Measurements from ENCODE around the gene C5orf63.
"Not testable (repeated sequence)": the region's sequence is repeated elsewhere in the genome, so short reads cannot be mapped to it uniquely, and the experiment has no call there.

The C5orf63 gene

DNA sequence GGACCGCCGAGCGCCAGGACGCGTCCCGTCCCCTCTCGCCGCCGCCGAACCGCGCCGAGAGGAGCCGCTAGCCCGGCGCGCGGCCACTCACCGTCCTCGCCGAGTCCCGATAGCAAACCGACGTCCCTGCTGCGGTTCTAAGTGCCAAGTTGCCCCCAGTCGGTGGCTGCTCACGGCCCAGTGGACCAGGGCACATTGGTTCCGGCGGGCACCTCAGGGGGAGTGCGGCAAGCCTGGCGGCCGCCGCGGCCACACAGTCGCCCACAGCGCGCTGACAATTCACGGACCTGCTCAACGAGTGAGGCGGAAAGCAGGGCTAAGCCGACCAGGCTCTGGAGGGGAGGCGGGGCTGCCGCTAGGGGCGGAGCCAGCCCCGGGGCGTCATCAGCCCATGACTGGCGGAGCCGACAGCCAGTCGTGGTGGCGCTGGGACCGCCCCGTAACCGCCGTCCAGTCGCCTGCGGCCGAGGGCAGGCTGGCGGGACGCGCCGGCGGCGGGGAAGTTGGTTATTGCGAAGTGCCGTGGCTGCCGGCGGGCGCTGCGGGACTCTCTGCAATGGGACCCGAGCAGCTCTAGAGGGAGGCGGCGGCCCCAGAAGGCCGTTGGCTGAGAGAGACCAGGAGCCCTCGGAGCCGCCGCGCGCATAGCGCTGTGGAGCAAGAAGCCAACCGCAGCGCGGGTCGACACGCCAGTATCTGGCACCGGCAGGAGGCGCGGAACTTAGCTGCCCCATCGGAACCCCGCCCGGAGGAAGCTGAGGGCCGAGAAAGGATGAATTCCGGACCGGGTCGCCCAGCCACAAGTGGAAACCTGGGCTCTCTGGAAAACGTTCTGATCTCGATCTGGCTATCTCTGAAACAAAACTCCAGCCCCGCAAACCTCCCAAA lies 42.8 kb downstream of the C5orf63 start, which contains the start of gene MARCHF3:
Gene MARCHF3 (minus strand): TSS at position 300 of the 888 bp plus-strand sequence. CDS start 112,387 bp downstream, outside the sequence.
- peak; percentile 57 for DNase-seq

DNA sequence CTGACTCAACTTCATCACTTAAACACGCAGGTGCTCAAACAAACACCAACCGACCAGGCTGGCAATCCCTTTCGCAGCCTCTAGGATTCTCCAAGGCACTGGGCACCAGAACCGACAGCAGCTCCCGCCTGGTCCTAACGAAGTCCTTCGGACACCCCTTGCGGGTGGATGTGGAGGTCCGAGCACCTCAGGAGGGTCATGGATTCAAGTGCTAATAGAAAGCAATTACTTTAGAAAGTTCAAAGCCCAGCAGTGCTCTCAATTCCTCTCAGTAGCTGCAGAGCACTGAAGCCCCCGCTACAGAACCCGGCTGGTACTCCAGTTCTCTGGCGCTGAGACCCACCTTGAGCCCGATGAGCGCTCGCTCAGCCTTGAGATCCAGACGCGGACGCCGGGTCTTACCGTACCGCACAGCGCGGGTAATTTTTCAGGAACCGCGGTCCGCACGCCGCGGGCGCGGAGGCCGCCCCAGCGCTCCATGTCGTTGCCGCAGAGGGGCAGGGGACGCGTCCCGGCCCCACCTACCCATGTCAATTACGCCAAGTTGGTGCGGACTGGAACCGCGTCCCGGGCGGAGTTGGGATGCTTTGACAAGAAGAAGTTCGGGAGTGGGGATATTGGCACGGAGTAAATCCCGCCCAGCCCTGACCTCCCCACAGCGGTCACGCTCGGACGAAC lies 43.6 kb downstream of the C5orf63 start:
- no peak for DNase-seq

GRCh38 chr5:127028822-127029457 lies 44.4 kb downstream of the C5orf63 start:
- DNase-seq, result no peak

GRCh38 chr5:127027539-127027938 lies 45.8 kb downstream of the C5orf63 start:
- DNase-seq, result no peak

DNA sequence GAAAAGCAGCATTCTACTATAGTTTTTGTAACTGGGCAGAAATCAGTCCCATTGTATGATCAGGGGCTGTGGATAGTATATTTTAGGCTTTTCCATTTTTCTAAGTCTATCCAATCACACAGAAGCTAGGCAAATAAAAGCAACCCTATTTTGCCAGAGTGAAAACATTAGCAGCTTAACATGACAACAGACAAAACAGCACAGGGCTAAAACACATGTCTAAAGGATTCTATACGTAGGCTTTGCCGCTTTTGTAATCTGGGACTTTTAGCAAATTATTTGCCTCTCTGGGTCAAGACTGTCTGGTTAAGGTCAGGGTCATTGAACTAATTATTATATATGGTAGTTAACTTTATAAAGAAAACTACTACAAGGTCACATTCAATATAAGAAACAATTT lies 47.1 kb downstream of the C5orf63 start:
- DNase-seq, result no peak

DNA sequence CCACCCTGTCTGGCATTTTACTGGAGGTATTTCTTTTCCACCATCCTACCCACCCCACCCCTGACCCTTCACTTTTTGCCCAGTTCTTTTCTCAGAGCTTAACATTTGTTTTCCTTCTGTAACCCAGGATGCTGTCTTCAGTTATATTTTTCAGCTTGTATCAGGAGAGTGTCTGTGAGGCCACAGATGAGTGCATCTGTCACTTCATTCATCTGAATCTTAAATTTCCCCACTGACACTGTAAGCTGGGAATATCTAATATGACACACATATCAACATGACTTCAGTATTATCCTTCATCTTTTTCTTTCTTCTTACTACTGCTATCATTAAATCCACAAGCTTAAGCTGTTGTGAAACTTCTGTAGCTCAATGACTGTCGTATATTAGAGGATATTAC lies 47.8 kb downstream of the C5orf63 start:
- DNase-seq, result no peak

DNA sequence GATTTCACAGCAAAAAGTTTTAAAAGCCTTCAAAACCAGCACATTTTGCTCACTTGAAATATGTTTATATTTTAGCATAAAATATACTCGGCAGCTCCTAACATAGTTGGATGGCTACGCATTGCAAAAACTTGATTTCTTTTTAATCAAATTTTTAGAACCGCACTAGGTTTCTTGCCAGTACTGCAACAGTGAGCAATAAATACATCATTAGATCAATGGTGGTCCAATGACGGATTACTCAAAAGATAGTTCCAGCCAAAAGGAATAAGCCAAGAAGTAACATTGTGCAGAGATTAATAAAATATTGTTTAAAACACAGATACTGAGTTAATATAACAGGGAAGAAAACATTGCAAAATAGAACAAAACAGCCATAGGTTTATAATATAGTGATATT lies 48.5 kb downstream of the C5orf63 start:
- DNase-seq, result no peak

DNA sequence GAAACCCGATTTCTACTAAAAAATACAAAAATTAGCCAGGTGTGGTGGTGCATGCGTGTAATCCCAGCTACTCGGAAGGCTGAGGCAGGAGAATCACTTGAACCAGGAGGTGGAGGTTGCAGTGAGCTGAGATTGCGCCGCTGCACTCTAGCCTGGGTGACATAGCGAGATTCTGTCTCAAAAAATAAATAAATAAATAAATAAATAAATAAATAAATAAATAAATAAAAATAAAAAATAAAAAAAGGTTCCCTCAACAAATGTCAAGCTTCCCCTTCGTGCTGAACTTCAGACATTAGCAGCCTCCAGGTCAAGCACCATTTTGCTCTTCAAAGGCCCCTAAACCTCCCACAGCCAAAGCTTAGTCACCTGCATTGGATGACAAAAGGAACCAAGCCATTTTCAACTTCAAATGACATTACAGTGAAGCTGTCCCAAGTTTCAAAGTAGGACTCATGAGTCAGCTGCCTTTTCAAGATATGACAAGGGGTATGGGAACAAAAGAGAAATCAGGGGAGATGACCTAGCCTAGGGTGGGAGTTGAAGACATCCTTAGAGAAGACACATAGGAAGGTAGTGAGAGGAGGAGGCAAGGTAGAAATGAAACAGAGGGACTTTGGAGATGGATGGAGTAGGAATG lies 49.6 kb downstream of the C5orf63 start:
- not testable (repeated sequence) for DNase-seq

DNA sequence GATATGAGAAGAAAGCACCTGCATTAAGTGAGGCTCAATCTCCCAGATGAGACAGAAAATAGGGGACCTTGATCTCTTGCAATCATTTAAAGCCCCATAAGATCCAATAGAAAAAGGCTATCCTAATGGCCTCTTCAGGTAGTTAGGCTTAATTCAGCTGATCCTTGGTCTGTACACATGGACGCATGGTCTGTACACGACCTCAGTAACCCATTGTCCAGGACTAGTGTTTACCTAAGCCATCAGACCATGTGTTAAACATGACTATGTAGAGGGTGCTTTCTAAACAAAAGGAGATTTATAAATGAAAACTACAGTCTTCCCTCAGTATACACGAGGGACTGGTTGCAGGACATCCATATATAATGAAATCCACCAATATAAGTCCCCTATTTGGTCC lies 50.5 kb downstream of the C5orf63 start:
- no peak for DNase-seq

DNA sequence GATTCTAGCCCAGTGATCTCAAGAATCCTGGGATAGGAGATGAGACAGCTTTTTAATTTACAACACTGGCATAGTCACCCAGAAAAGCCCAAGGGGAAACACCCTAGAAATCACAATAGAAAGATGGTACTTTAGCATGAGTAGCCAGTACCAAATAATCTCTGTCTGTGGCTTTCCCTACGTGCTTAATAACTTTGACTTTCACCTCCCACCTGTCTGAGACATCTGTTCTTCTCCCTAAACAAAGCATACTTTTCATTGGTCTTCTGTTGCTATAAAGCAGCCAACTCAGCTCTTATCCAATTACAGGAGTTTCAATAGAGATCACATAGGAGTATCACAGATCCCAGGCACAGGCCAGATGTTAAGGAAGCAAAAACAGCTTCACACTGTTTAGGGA lies 53.4 kb downstream of the C5orf63 start:
- no peak for DNase-seq

DNA sequence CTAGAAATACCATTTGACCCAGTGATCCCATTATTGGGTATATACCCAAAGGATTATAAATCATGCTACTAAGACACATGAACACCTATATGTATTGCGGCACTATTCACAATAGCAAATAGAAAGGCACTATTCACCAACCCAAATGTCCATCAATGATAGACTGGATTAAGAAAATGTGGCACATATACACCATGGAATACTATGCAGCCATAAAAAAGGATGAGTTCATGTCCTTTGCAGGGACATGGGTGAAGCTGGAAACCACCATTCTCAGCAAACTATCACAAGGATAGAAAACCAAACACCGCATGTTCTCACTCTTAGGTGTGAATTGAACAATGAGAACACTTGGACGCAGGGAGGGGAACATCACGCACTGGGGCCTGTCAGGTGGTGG lies 56.6 kb downstream of the C5orf63 start:
- DNase-seq, result not testable (repeated sequence)

DNA sequence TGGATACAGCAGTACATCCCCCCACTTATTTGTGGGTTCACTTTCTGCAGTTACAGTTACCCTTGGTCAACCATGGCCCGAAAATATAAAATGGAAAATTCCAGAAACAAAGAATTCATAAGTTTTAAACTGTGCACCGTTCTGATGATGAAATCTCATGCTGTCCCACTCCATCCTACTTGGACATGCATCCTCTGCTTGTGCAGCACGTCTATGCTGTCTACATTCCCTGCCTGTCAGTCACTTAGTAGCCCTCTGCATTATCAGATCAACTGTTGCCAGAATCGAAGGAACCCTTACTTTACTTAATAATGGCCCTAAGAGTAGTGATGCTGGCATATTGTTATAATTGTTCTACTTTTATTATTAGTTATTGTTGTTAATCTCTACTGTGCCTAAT lies 57.6 kb downstream of the C5orf63 start:
- DNase-seq, result no peak

DNA sequence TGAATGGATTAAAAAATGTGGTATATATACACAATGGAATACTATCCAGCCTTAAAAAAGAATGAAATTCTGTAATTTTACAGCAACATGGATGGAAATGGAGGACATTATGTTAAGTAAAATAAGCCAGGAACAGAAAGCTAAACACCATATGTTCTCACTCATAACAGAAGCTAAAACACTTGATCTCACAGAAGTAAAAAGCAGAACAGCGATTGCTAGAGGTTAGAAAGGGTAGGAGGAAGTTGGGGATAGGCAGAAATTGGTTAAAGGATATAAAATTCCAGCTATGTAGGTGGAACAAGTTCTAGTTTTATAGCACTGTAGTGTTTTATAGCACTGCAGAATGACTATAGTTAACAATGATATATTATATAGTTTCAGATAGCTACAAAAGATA lies 58.7 kb downstream of the C5orf63 start:
- no peak for DNase-seq

DNA sequence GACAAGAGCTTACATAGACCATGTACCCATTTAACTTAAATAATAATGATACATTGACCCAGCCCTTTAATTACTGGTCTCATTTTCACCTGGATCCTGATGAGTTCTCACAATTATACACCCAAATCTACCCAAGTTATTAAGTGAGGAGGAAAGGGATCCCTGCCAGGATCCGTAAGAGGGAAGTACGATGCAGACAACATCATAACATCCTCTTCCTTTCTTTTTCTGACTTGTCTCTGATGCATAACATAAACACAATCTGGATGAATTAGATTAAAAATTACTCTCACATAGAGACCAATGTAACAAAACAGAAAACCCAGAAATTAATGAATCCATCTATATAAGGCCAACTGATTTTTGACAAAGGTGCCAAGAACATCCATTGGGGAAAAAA lies 59.9 kb downstream of the C5orf63 start:
- DNase-seq, result no peak

- no peak for DNase-seq
Observed at GRCh38 chr5:127012916-127013315, 60.4 kb downstream of the C5orf63 start.

DNA sequence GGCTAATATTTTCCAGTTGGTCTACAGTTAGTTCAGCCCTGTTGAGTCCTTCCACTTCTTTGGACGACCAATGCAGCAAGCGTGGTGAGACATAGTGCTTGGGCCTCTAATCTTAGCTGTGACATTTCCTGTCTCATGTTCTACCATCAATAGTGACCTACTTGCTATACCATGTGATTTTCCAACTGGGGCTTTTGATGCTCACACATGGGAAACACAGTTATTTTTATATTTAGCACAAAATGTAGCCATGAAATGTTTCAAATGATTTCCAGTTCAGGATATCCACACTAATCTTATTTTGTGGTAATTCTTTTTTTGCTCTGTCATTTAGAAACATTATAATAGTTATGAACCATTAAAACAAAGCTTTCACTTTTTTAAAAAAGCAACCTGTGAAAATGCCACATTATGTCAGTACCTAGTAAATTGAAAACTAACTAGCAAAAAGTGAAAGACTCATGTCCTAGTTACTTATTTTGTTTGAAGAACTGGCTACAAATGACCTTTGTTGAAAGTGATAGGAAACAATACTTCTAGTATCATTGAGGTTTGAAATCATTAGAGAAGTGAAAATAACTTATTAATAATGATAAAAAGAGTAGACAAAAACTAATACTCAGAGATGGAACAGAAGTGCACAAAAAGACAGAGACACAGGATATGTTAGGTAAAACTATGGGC lies 61.2 kb downstream of the C5orf63 start:
- no peak for DNase-seq

DNA sequence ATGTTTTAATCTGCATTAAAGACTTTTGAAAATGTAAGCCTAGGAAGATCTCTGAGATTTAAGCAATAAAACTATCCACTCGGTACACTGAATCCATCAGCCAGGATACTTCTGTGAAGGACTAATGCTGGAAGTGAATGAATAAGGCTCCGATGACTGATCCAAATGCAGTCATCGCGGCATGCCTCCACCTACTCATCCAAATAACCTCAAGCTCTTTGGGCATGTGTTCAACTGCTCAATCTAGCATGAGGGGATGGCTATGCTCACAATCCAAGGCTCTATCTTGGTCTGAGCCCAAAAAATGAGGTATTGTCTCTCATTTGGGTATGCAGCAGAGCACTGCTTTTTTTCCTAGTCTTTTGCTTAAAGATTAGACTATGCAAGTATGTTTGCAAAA lies 62.1 kb downstream of the C5orf63 start:
- no peak for DNase-seq

DNA sequence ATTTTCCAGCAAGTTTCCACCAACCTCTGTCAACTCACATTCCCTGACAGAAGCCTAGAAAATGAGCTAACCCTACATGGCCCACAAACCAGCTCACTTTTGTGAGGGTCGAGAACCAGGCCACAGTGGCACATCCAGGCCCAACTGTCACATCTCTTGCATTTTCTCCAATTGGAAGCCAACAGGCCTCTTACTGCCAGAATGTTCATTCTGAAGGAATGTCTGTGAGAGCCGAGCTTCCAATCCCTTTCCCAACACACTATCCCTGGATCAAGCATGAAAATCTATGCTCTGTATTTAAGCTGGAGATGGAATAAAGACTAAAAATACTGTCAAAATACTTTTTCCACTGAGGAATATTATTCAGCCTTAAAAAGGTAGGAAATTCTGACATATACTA lies 62.9 kb downstream of the C5orf63 start:
- no peak for DNase-seq

DNA sequence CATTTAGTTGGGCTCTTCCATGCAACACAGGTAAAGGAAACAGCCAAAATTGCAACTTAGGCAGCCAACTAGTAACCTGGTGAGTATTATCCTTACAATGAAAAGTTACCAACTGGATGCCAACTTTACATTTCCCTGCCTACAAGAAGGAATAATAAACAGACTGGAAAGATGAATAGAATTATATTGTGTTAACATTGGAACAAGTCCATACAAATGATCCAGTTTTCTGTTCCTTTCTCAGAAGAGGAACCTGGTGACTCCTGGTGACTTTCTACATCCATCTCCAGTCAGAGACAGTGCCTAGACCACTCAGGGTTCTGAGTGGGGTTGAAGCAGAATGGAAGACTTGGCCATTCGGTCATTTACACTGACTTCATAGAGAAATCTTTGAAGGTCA lies 63.5 kb downstream of the C5orf63 start:
- DNase-seq, result no peak

GRCh38 chr5:127008300-127008975 lies 64.9 kb downstream of the C5orf63 start:
- DNase-seq, result no peak

- no peak for DNase-seq
Observed at GRCh38 chr5:127007522-127007921, 65.8 kb downstream of the C5orf63 start.

- DNase-seq, result no peak
Observed at GRCh38 chr5:127006744-127007143, 66.6 kb downstream of the C5orf63 start.

Measured in cortex of kidney (tissue), 1 donor.